ENCODE measurements around the gene PDE4B.
"Not testable (repeated sequence)": the region's sequence is repeated elsewhere in the genome, so short reads cannot be mapped to it uniquely, and the experiment has no call there.

Gene PDE4B

GRCh38 chr1:66041654-66042053 is 249.0 kb downstream of the PDE4B start:
- no peak for TF ChIP-seq PAX5 (IDR thresholded peaks at IDR 0.05; ENCODE audit: insufficient read depth, low read length, severe bottlenecking)
- TF ChIP-seq TAF1 (IDR thresholded peaks at IDR 0.05; ENCODE audit: low read depth, low read length): no peak
- no peak for TF ChIP-seq SPI1 (IDR thresholded peaks at IDR 0.05; ENCODE audit: low read depth, low read length)
- DNase-seq (ENCODE audit: insufficient read length, low spot score) (no peak), FAIRE-seq (no peak)

GRCh38 chr1:66043186-66043585 is 250.5 kb downstream of the PDE4B start:
- DNase-seq (ENCODE audit: insufficient read length, low spot score) (no peak), FAIRE-seq (no peak)
- TF ChIP-seq PAX5 (IDR thresholded peaks at IDR 0.05; ENCODE audit: insufficient read depth, low read length, severe bottlenecking) (no peak), TAF1 (IDR thresholded peaks at IDR 0.05; ENCODE audit: low read depth, low read length) (no peak), POU2F2 (IDR thresholded peaks at IDR 0.05; ENCODE audit: low read depth, low read length) (no peak), POLR2AphosphoS5 (IDR thresholded peaks at IDR 0.05; ENCODE audit: low read depth, low read length) (no peak), POLR2A (IDR thresholded peaks at IDR 0.05; ENCODE audit: low read depth, low read length) (no peak), SPI1 (IDR thresholded peaks at IDR 0.05; ENCODE audit: low read depth, low read length) (no peak)

DNA sequence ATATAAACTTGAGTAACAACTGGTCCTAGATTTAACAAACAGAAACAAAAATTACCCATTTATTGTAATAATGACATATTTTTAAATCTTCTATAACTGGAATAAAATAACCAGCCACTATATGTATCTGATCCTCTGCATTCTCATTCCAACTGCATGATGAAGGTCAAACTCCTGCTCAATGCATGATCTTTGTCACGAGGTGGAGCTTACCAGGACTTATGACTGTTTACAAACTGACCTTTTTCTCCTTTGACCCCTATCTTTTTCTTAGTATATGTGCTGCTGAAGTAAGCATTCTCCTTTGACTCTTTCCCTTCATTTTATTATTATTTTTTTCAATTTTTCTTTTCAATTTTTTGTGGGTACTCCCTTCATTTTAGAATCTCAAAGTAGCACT is 252.2 kb downstream of the PDE4B start:
- no peak for FAIRE-seq
- TF ChIP-seq PAX5 (IDR thresholded peaks at IDR 0.05; ENCODE audit: insufficient read depth, low read length, severe bottlenecking) (no peak), POLR2AphosphoS5 (IDR thresholded peaks at IDR 0.05; ENCODE audit: low read depth, low read length) (no peak), SPI1 (IDR thresholded peaks at IDR 0.05; ENCODE audit: low read depth, low read length) (no peak), TAF1 (IDR thresholded peaks at IDR 0.05; ENCODE audit: low read depth, low read length) (no peak), POLR2A (IDR thresholded peaks at IDR 0.05; ENCODE audit: low read depth, low read length) (no peak), POU2F2 (IDR thresholded peaks at IDR 0.05; ENCODE audit: low read depth, low read length) (no peak)

DNA sequence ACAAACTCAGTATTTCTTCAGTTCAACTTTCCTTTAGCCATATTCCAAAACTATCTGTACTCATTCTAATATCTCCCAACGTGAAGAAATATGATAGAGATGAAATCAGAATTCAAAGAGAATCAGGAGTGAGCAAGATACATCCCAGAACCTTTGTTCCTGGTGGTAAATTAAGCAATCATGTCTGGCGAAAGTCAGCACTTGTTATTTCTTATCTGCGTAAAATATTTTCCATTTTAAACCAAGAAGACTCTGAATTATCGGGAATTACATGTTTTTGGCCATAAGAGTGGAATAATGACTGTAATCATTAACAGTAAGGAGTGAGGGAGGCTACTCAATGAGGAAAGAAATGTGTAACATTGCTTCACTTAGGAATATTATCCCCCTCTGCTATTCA is 253.7 kb downstream of the PDE4B start:
- FAIRE-seq (no peak), DNase-seq (ENCODE audit: insufficient read length, low spot score) (no peak)
- no peak for TF ChIP-seq PAX5 (IDR thresholded peaks at IDR 0.05; ENCODE audit: insufficient read depth, low read length, severe bottlenecking)
- TF ChIP-seq TAF1 (IDR thresholded peaks at IDR 0.05; ENCODE audit: low read depth, low read length): no peak
- TF ChIP-seq POLR2A (IDR thresholded peaks at IDR 0.05; ENCODE audit: low read depth, low read length): no peak
- no peak for TF ChIP-seq POU2F2 (IDR thresholded peaks at IDR 0.05; ENCODE audit: low read depth, low read length)
- TF ChIP-seq SPI1 (IDR thresholded peaks at IDR 0.05; ENCODE audit: low read depth, low read length): no peak
- TF ChIP-seq POLR2AphosphoS5 (IDR thresholded peaks at IDR 0.05; ENCODE audit: low read depth, low read length): no peak

More for the DNA sequence above, 252.2 kb downstream of the PDE4B start:
- no peak for DNase-seq (ENCODE audit: insufficient read length, low spot score)

GRCh38 chr1:66048011-66048410 is 255.3 kb downstream of the PDE4B start:
- no peak for DNase-seq (ENCODE audit: insufficient read length, low spot score)
- TF ChIP-seq TAF1 (IDR thresholded peaks at IDR 0.05; ENCODE audit: low read depth, low read length) (no peak), POLR2AphosphoS5 (IDR thresholded peaks at IDR 0.05; ENCODE audit: low read depth, low read length) (no peak), POU2F2 (IDR thresholded peaks at IDR 0.05; ENCODE audit: low read depth, low read length) (no peak), SPI1 (IDR thresholded peaks at IDR 0.05; ENCODE audit: low read depth, low read length) (no peak), POLR2A (IDR thresholded peaks at IDR 0.05; ENCODE audit: low read depth, low read length) (no peak), PAX5 (IDR thresholded peaks at IDR 0.05; ENCODE audit: insufficient read depth, low read length, severe bottlenecking) (no peak)
- FAIRE-seq: no peak

- TF ChIP-seq PAX5 (IDR thresholded peaks at IDR 0.05; ENCODE audit: insufficient read depth, low read length, severe bottlenecking) (no peak), SPI1 (IDR thresholded peaks at IDR 0.05; ENCODE audit: low read depth, low read length) (no peak), POLR2A (IDR thresholded peaks at IDR 0.05; ENCODE audit: low read depth, low read length) (no peak), TAF1 (IDR thresholded peaks at IDR 0.05; ENCODE audit: low read depth, low read length) (no peak), POU2F2 (IDR thresholded peaks at IDR 0.05; ENCODE audit: low read depth, low read length) (no peak), POLR2AphosphoS5 (IDR thresholded peaks at IDR 0.05; ENCODE audit: low read depth, low read length) (no peak)
- FAIRE-seq: no peak
- DNase-seq (ENCODE audit: insufficient read length, low spot score): no peak
Measured at GRCh38 chr1:66050123-66050522, 257.4 kb downstream of the PDE4B start.

GRCh38 chr1:66050633-66051032 is 257.9 kb downstream of the PDE4B start:
- DNase-seq (ENCODE audit: insufficient read length, low spot score): no peak
- TF ChIP-seq POU2F2 (IDR thresholded peaks at IDR 0.05; ENCODE audit: low read depth, low read length) (no peak), SPI1 (IDR thresholded peaks at IDR 0.05; ENCODE audit: low read depth, low read length) (no peak), PAX5 (IDR thresholded peaks at IDR 0.05; ENCODE audit: insufficient read depth, low read length, severe bottlenecking) (no peak), POLR2A (IDR thresholded peaks at IDR 0.05; ENCODE audit: low read depth, low read length) (no peak), TAF1 (IDR thresholded peaks at IDR 0.05; ENCODE audit: low read depth, low read length) (no peak), POLR2AphosphoS5 (IDR thresholded peaks at IDR 0.05; ENCODE audit: low read depth, low read length) (no peak)
- no peak for FAIRE-seq

DNA sequence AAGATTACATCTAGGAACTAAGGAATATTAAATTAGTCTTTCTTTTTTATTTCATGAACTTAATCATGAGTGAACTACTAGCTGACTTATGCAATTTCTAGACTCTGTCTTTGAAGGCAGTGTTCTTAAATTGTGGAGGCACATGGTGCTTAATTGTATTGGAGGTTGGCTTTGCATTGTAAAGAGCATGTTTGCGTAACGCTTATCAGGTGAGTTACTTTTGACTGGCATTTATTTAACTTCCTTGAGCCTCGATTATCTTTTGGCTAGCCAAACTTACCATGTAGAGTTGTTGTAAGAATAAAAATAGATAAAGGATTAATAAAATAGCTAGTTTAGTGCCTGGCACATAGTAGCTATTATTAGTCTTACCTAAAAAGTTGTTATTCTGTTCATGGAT is 262.4 kb downstream of the PDE4B start:
- DNase-seq (ENCODE audit: insufficient read length, low spot score): no peak
- no peak for FAIRE-seq
- TF ChIP-seq POLR2AphosphoS5 (IDR thresholded peaks at IDR 0.05; ENCODE audit: low read depth, low read length) (no peak), TAF1 (IDR thresholded peaks at IDR 0.05; ENCODE audit: low read depth, low read length) (no peak), POLR2A (IDR thresholded peaks at IDR 0.05; ENCODE audit: low read depth, low read length) (no peak), PAX5 (IDR thresholded peaks at IDR 0.05; ENCODE audit: insufficient read depth, low read length, severe bottlenecking) (no peak), POU2F2 (IDR thresholded peaks at IDR 0.05; ENCODE audit: low read depth, low read length) (no peak), SPI1 (IDR thresholded peaks at IDR 0.05; ENCODE audit: low read depth, low read length) (no peak)

- FAIRE-seq; DNase-seq (ENCODE audit: insufficient read length, low spot score): not testable (repeated sequence)
Measured at GRCh38 chr1:66057448-66057847, 264.8 kb downstream of the PDE4B start.

GRCh38 chr1:66058558-66058957 is 265.9 kb downstream of the PDE4B start:
- FAIRE-seq (no peak), DNase-seq (ENCODE audit: insufficient read length, low spot score) (no peak)
- TF ChIP-seq POU2F2 (IDR thresholded peaks at IDR 0.05; ENCODE audit: low read depth, low read length) (no peak), TAF1 (IDR thresholded peaks at IDR 0.05; ENCODE audit: low read depth, low read length) (no peak), SPI1 (IDR thresholded peaks at IDR 0.05; ENCODE audit: low read depth, low read length) (no peak), POLR2AphosphoS5 (IDR thresholded peaks at IDR 0.05; ENCODE audit: low read depth, low read length) (no peak), PAX5 (IDR thresholded peaks at IDR 0.05; ENCODE audit: insufficient read depth, low read length, severe bottlenecking) (no peak), POLR2A (IDR thresholded peaks at IDR 0.05; ENCODE audit: low read depth, low read length) (no peak)

- DNase-seq (ENCODE audit: insufficient read length, low spot score); FAIRE-seq: not testable (repeated sequence)
Measured at GRCh38 chr1:66067219-66067618, 274.5 kb downstream of the PDE4B start.
